Neural progenitor cell (in vitro differentiated cells): ENCODE data around the gene THAP12.

ENCODE experiments used
- EZH2 ChIP-seq: fragments of 200-600 bp; sonication (generic); IDR thresholded peaks from 2 replicates; pipeline ENCODE4 v1.6.1; 2017; ENCODE audit warnings: antibody characterized with exemption, mild to moderate bottlenecking, moderate library complexity
- TF ChIP-seq, protein P1 (sequence below): fragments of 200-600 bp; sonication (generic); IDR thresholded peaks from 2 replicates; pipeline ENCODE4 v1.5.1; 2017; ENCODE audit warnings: antibody characterized with exemption, mild to moderate bottlenecking

DNA sequence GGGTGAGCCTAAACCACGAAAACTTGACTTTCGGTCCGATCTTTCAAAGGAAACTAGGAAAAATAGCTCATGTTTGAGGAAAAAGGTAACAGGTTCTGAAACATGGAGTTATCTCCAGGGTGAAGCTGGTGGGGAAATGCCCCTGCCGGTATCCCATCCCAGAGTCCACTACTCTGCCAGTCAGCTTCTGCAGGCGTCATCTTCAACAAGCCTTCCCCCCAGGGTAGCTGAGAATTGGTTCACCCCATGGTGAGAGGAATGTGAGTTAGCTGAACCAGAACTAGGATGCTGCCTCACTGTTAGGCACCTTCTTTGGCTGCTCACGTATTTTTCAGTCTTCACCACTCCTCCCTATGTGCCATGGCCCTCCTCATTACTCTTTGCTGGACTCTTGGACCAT, 1.3 kb upstream of the THAP12 start:
- TF ChIP-seq, protein P1, sequence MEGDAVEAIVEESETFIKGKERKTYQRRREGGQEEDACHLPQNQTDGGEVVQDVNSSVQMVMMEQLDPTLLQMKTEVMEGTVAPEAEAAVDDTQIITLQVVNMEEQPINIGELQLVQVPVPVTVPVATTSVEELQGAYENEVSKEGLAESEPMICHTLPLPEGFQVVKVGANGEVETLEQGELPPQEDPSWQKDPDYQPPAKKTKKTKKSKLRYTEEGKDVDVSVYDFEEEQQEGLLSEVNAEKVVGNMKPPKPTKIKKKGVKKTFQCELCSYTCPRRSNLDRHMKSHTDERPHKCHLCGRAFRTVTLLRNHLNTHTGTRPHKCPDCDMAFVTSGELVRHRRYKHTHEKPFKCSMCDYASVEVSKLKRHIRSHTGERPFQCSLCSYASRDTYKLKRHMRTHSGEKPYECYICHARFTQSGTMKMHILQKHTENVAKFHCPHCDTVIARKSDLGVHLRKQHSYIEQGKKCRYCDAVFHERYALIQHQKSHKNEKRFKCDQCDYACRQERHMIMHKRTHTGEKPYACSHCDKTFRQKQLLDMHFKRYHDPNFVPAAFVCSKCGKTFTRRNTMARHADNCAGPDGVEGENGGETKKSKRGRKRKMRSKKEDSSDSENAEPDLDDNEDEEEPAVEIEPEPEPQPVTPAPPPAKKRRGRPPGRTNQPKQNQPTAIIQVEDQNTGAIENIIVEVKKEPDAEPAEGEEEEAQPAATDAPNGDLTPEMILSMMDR = no peak
- no peak for TF ChIP-seq EZH2
